Measurements from ENCODE around the gene BTG2.

DNA sequence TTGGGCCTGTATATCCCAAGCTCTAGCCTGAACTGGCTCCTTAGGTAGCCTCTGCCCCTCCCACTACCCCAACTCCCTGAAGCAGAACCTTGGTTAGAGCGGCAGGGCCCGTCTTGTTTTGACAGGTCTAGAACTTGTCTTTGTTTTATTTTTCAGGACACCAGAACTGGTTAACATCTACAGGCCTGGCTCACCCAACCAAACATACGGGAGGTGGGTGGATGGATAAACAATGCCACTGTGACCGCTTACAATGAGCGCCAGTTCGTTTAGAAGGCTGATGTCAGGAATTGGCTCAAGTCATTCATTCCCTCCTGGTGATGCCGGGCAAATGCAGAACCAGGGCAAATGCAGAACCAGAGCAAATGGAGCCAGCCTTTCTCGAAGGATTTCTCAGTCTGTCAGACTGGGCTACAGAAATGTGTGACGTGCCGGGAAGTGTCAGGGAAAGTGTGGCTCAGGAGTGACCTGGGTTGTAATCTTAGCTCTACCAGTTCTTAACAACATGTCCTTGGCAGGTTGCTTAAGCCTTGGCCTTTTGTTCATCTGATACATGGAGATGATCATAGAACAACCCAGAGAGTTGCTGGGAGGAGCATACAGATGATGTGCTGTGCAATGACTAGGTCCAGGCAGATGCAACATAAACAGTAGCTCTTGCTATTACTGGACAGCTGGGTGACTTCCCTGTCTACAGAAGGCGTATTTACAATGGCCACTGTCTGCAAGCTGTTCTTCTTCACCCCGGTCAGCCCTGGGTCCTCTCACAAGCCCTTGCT lies 30.5 kb upstream of the BTG2 start:
- TF ChIP-seq, protein P1, sequence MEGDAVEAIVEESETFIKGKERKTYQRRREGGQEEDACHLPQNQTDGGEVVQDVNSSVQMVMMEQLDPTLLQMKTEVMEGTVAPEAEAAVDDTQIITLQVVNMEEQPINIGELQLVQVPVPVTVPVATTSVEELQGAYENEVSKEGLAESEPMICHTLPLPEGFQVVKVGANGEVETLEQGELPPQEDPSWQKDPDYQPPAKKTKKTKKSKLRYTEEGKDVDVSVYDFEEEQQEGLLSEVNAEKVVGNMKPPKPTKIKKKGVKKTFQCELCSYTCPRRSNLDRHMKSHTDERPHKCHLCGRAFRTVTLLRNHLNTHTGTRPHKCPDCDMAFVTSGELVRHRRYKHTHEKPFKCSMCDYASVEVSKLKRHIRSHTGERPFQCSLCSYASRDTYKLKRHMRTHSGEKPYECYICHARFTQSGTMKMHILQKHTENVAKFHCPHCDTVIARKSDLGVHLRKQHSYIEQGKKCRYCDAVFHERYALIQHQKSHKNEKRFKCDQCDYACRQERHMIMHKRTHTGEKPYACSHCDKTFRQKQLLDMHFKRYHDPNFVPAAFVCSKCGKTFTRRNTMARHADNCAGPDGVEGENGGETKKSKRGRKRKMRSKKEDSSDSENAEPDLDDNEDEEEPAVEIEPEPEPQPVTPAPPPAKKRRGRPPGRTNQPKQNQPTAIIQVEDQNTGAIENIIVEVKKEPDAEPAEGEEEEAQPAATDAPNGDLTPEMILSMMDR (IDR thresholded peaks at IDR 0.05) = no peak
- no peak for TF ChIP-seq POLR2A (IDR thresholded peaks at IDR 0.05)
